NCI-H1417 treated with DMSO at 0.1 percent for 48 hours (cell line): ENCODE data around the gene TGFB1.

Source experiments
- DNase-seq: peaks from one replicate; lab custom pipeline; 2025; lab: John Stamatoyannopoulos, UW

The TGFB1 gene

GRCh38 chr19:41341669-41342490, 11.8 kb downstream of the TGFB1 start:
- no peak for DNase-seq

GRCh38 chr19:41339936-41340335, 13.8 kb downstream of the TGFB1 start:
- no peak for DNase-seq

GRCh38 chr19:41335467-41335866, 18.3 kb downstream of the TGFB1 start:
- DNase-seq = no peak

DNA sequence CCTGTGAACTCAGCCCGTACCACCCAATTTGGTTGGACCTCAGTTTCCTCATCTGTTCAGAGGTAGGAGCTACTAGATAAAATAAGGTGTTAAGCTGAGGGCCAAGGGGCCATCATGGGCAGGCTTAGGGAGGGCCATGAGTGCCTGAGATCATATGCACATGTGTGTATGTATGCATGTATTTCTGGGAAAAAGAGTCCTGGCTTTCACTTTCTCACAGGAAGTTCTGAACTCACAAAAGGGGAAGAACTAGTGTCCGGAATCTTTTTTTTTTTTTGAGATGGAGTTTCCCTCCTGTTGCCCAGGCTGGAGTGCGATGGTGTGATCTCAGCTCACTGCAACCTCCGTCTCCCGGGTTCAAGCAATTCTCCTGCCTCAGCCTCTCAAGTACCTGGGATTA, 18.9 kb downstream of the TGFB1 start:
- no peak for DNase-seq

GRCh38 chr19:41332468-41332867, 21.3 kb downstream of the TGFB1 start:
- no peak for DNase-seq

GRCh38 chr19:41332000-41332399, 21.7 kb downstream of the TGFB1 start:
- DNase-seq = no peak

- no peak for DNase-seq
Observed at GRCh38 chr19:41330946-41331678, 22.6 kb downstream of the TGFB1 start.

DNA sequence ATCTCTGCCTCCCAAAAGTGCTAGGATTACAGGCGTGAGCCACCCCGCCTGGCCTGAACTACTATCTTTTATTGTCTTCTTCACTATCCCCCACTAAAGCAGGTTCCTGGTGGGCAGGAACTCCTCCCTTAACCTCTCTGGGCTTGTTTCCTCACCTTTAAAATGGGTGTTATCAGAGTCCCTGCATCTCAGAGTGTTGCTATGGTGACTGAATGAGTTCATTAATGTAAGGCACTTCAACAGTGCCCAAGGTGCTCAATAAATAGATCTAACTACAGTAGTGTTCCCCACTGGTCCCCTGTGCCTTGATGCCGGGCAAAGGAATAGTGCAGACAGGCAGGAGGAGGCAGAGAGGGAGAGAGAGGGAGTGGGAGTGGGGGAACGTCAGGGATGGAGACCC, 23.2 kb downstream of the TGFB1 start:
- no peak for DNase-seq

DNA sequence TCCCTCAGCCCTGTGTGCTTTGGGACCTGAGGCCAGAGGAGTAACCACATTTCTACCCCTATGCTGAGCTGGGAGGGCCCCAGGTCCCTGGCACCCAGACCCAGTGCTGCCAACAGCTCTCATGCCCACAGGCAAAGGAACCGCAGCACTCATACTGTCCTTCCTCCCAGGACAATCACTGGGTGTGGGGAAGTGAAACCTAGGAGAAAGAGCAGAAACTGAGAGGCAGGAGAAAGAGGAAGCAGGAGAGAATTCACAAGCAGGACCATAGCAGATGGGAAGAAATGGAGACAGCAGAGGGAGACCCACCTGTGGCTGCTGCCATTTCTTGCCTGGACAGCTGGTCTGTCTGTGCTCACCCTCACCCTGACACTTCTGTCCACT, 24.9 kb downstream of the TGFB1 start:
- no peak for DNase-seq

- DNase-seq = no peak
Observed at GRCh38 chr19:41328157-41328841, 25.4 kb downstream of the TGFB1 start.

- no peak for DNase-seq
Observed at GRCh38 chr19:41327576-41328156, 26.1 kb downstream of the TGFB1 start.

- no peak for DNase-seq
Observed at GRCh38 chr19:41327076-41327575, 26.6 kb downstream of the TGFB1 start.

DNA sequence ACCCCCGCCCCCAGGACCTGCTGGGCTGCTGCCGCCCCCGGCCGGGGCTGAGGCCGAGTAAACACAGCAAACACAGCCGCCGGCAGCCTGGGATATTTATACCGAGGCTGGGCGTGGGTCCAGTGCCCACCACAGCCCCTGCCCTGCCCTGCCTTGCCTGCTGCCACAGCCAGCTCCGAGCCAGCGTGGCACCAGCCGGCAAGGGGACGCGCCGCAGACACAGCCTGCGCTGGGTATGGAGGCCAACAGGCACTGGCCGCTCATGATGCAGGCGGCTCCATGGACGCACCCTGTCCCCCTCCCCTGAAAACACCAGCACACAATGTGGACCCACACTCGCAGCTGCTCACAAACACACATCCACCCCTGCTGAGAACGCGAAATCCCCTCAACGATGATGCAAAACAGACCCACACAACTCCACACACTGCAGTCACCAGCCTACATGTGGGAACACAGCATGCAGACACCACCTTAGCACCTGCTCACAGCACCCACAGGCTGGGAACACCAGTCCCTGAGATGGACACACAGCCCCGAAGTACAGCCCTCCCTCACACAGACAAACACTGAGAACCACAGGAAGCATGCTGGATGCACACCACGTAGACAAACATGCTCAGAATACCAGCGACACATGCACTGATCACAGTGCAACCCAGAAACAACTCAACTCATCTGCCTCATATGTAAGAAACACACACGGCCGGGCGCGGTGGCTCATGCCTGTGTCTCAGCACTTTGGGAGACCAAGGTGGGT, 27.6 kb downstream of the TGFB1 start:
- no peak for DNase-seq

- DNase-seq = no peak
Observed at GRCh38 chr19:41325640-41325946, 28.1 kb downstream of the TGFB1 start.

GRCh38 chr19:41324921-41325639, 28.6 kb downstream of the TGFB1 start:
- no peak for DNase-seq

GRCh38 chr19:41324231-41324702, 29.5 kb downstream of the TGFB1 start:
- no peak for DNase-seq

GRCh38 chr19:41323430-41324125, 30.1 kb downstream of the TGFB1 start:
- DNase-seq = no peak

GRCh38 chr19:41323023-41323422, 30.7 kb downstream of the TGFB1 start:
- DNase-seq = no peak

DNA sequence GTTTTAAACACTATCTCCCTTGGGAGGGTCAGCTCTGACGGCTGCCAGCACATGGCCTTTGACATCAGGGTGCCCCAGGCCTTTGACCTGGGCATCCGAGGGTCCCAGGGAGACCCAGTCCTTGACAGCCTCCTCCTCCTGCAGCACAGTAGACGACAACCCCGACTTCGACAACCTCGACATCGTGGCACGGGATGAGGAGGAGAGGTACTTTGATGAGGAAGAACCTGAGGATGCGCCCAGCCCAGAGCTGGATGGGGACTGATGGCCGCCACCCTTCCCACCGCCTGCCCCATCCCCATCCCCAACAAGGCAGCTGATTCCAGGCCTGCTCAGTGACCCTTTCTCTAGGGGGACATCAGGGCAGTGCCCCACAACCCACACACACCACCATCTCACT, 31.3 kb downstream of the TGFB1 start:
- DNase-seq = no peak

- DNase-seq = no peak
Observed at GRCh38 chr19:41321600-41322270, 32.0 kb downstream of the TGFB1 start.
